ENCODE measurements around the gene PTTG2.
"Not testable (repeated sequence)": the region's sequence is repeated elsewhere in the genome, so short reads cannot be mapped to it uniquely, and the experiment has no call there.

Gene PTTG2

GRCh38 chr4:37956941-37957340, 3.3 kb upstream of the PTTG2 start:
- no peak for DNase-seq (ENCODE audit: low read depth, low spot score)

DNA sequence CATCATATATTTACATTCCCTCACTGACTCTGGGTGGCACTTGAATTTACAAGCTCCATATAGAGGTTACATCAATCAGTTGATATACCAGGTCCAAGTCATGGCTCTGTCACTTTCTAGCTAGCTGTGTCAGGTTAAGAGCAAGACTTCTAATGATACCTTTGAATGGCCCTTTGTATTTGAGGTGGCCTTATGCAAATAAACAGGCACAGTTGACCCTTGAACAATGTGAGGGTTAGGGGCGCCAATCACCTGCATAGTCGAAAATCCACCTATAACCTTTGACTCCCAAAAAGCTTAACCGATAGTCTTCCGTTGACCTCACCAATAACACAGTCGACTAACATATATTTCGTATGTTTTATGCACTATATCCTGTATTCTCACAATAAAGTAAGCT, 1.3 kb upstream of the PTTG2 start:
- no peak for DNase-seq (ENCODE audit: low read depth, low spot score)

DNA sequence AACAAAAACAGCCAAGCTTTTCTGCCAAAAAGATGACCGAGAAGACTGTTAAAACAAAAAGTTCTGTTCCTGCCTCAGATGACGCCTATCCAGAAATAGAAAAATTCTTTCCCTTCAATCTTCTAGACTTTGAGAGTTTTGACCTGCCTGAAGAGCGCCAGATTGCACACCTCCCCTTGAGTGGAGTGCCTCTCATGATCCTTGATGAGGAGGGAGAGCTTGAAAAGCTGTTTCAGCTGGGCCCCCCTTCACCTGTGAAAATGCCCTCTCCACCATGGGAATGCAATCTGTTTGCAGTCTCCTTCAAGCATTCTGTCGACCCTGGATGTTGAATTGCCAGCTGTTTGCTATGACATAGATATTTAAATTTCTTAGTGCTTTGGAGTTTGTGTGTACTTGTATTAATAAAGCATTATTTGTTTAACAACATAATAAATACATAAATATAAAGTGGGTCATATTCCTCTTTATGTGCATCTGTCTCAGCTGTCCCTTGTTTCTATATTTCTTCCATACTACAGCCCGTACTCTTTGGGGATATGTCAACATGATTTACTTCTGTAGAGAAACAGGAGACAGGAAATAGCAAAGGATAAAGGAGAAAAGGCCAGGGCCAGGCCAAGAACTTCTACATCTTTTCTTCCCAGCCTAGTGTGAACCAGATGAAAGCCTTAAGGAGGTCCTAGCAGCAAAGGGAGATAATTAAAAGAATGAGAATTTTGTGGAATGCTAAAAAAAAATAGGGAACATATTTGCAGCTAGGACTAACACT, 667 bp downstream of the PTTG2 start:
- DNase-seq (ENCODE audit: low read depth, low spot score), result no peak

DNA sequence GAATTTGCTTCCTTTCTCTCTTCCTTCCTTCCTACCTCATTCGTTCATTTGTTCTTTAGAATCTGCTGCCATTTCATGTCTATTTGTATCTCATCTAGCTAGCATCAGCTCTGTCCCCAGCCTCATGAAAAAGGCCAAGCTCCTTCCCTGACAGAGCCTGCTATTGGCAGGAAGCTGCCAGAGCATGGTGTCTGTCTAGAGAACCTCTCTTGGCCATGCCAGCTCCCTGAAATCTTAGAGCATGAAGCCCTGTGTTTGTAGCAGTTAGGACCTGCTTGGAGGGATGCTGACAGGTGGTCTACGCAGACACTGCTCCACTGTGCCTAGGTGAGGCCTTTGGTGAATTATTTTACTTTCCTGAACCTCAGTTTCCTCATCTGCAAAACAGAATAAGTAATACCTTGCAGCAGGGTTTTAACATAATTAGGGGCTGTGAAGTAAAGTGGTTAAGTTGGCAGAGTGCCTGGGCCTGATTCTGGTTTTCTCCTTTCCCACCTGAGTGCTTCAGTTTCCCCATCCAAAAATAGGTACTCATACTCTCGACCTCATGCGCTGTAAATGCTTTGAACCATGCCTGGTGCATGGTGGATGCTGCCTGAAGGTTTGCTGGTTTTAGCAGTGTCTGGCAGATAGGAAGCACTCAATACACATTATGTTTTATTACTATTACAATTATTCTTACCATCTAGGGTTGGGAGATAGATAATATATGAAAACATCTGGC, 4.7 kb downstream of the PTTG2 start:
- no peak for DNase-seq (ENCODE audit: low read depth, low spot score)

GRCh38 chr4:37966044-37966443, 5.8 kb downstream of the PTTG2 start:
- no peak for DNase-seq (ENCODE audit: low read depth, low spot score)

DNA sequence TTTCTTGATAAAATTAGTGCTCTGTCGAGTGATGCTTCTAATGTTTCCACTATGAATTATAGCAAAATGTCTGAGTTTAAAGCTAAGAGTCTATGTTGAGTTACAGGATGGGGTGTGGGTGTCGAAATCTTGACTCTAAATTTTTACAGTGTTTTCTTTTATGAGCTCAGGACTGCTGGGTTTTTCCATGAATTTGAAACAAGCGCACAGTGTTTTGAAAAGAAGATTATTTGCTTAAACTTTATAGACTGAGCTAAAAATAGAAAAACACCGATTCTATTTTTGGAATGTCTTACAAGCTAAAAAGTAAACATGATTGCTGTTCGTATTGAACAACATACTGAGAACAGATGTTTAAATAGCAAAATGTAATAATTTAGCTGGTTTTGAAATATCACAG, 7.5 kb downstream of the PTTG2 start:
- DNase-seq (ENCODE audit: low read depth, low spot score), result no peak

DNA sequence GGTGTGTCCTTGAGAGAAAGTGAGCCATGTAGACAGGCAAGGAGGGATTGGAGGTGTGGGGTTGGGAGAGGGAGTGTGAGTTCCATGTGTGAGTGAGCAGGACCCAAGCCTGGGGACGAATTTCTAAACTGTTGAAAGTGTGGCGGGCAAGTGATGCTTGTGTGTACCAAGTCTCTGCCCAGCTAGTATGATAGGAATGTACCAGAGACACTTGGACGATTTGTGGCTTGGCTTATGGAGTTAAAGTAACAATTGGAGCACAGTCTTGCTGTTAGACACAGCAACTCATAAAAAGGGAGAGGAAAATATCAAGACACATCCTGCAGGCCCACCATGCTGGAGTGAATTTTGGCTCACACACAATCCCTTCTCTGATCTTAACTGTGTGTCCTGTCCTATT, 8.5 kb downstream of the PTTG2 start:
- DNase-seq (ENCODE audit: low read depth, low spot score), result no peak

DNA sequence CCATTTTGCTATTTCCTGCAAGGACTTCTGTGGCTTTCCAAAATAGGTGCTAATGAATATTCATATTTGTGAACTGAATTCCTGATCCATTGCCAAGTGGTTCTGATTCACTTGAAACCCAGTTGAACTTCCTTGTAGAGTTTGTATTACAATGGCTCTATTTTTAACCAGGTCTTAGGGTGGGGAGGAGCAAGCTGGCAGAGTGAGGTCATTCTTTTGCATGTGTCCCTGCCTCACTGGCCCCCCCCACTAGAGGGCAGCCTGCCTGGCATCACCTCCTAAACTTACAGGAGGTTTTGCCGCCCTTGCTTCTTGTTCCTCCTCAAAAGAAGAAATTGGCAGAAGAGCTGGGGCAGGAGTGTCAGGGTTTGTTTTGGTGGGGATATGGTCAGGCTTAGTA, 10.5 kb downstream of the PTTG2 start:
- DNase-seq (ENCODE audit: low read depth, low spot score), result no peak

DNA sequence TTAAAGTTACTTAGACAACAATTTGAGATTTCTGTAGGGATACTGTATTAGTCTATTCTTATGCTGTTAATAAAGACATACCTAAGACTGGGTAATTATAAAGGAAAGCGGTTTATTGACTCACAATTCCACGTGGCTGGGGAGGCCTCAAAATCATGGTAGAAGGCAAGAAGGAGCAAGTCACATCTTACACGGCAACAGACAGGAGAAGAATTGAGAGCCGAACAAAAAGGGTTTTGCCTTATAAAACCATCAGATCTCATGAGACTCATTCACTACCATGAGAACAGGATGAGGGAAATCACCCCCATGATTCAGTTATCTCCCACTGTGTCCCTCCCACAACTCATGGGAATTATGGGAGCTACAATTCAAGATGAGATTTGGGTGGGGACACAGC, 11.0 kb downstream of the PTTG2 start:
- DNase-seq (ENCODE audit: low read depth, low spot score), result no peak

- no peak for DNase-seq (ENCODE audit: low read depth, low spot score)
Observed at GRCh38 chr4:37973441-37973840, 13.2 kb downstream of the PTTG2 start.

DNA sequence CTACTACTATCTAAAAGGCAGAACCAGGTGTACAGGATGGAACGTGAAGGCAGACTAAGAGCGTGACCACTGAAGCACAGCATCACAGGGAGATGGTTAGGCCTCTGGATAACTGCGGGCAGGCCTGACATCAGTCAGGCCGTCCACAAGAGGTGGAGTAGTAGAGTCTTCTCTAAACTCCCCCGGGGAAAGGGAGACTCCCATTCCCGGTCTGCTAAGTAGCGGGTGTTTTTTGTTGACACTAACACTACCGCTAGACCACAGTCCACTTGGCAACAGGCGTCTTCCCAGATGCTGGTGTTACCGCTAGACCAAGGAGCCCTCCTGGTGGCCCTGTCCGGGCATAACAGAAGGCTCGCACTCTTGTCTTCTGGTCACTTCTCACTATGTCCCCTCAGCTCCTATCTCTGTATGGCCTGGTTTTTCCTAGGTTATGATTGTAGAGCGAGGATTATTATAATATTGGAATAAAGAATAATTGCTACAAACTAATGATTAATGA, 15.2 kb downstream of the PTTG2 start:
- not testable (repeated sequence) for DNase-seq (ENCODE audit: low read depth, low spot score)

DNA sequence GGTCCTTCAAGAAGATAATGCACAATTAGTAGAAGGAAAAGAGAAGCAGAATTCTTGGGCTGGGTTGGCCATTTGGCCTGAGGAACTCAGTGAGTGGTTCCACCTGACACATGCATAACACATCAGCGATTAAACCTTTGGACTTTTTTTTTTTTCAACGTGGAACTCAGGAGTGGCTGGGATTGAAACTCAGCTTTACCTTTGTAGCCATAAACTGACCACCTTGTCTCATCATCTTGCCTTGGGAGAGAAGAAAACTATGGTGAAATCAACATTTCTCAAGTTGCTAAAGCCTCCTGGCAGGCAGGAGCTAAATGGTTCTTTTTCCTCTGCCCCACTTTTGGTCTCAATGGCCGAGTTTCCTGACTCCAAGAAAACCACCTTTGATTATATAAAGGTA, 16.3 kb downstream of the PTTG2 start:
- no peak for DNase-seq (ENCODE audit: low read depth, low spot score)

GRCh38 chr4:37976991-37977470, 16.8 kb downstream of the PTTG2 start:
- DNase-seq (ENCODE audit: low read depth, low spot score), result no peak

GRCh38 chr4:37977471-37978247, 17.5 kb downstream of the PTTG2 start:
- no peak for DNase-seq (ENCODE audit: low read depth, low spot score)

GRCh38 chr4:37978248-37978924, 18.2 kb downstream of the PTTG2 start:
- no peak for DNase-seq (ENCODE audit: low read depth, low spot score)

GRCh38 chr4:37980246-37980645, 20.0 kb downstream of the PTTG2 start:
- no peak for DNase-seq (ENCODE audit: low read depth, low spot score)

- no peak for DNase-seq (ENCODE audit: low read depth, low spot score)
Observed at GRCh38 chr4:37981425-37981824, 21.2 kb downstream of the PTTG2 start.

DNA sequence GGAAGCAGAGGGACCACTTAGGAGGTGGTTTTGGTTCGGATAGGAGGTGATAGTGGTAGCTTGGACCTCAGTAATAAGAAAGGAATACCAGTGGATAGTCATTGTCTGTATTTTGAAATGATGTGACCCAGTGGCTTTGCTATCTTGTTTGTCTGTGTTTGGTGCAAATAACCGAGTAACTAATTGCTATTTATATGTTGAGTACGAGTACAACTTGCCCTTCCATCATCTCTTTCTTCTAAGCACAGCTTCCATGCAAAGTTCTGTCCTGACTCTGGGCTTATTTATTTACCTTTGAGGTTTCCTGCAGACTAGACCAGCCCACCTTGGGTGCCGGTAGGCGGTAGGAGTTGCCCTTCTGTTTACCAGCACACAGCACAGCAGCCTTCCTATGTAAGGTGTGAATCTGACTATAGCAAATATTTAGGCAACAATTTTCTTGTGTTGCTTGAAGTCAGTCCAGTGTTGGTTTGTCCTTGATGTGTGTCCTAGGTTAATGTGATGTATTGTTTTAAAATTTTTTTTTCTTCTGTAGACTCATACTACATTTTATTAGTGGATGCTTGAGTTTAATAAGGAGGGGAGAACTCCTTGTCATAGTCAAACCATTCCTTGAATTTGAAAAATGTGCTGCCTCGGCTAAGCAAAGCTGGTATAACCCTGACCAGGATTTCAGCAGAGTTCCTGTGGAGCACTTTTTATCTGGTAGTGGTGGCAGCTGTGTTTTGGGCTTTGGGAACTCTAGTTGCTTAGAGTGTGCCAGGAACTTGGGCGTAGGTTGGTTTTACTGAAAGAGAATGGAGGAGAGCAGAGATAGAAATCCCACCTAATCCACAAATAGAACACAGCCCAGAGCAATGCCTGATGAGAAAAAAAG, 21.9 kb downstream of the PTTG2 start:
- no peak for DNase-seq (ENCODE audit: low read depth, low spot score)

- DNase-seq (ENCODE audit: low read depth, low spot score), result no peak
Observed at GRCh38 chr4:37982736-37983135, 22.5 kb downstream of the PTTG2 start.

- no peak for DNase-seq (ENCODE audit: low read depth, low spot score)
Observed at GRCh38 chr4:37983951-37984350, 23.8 kb downstream of the PTTG2 start.

All from iPS DF 19.7 (cell line).